Thymus (tissue), 14 donors: ENCODE measurements around the gene TRPM5. TPM values are rescaled to one million over a fixed set of nuclear protein-coding genes. Genes with fewer than 3 reads are reported as not detected.

ENCODE experiments used
- DNase-seq, 9 donors: peaks; one replicate each; pipeline ENCODE4 v3.0.0-alpha.2; 2013; ENCODE audit warnings: low spot score in 9 of 9, low read depth in 6 of 9, missing footprints in 1 of 9
- H3K27ac ChIP-seq, 2 donors: one replicate each; pipeline ENCODE4 v1.5.1; 2013; ENCODE audit warnings: control low read depth in 1 of 2, low read depth in 1 of 2, low read length in 1 of 2, mild to moderate bottlenecking in 1 of 2, moderate library complexity in 1 of 2
- H3K27me3 ChIP-seq, 2 donors: one replicate each; pipeline ENCODE4 v1.5.1; 2013; ENCODE audit warnings: low read length in 1 of 2; ENCODE audit not compliant: control insufficient read depth in 2 of 2, insufficient read depth in 1 of 2
- H3K36me3 ChIP-seq, 2 donors: one replicate each; pipeline ENCODE4 v1.5.1; 2013; ENCODE audit warnings: low read length in 1 of 2, mild to moderate bottlenecking in 1 of 2, moderate library complexity in 1 of 2; ENCODE audit not compliant: control insufficient read depth in 2 of 2, insufficient read depth in 2 of 2
- H3K4me1 ChIP-seq, 2 donors: one replicate each; pipeline ENCODE4 v1.5.1; 2013; ENCODE audit warnings: low read length in 2 of 2; ENCODE audit not compliant: control insufficient read depth in 2 of 2, insufficient read depth in 2 of 2
- H3K4me3 ChIP-seq, 2 donors: one replicate each; pipeline ENCODE4 v1.5.1; 2013; ENCODE audit warnings: low read length in 2 of 2, control low read depth in 1 of 2, mild to moderate bottlenecking in 1 of 2
- H3K9me3 ChIP-seq, 2 donors: one replicate each; pipeline ENCODE4 v1.5.1; 2013; ENCODE audit warnings: low read length in 1 of 2, mild to moderate bottlenecking in 1 of 2; ENCODE audit not compliant: control insufficient read depth in 2 of 2, insufficient read depth in 1 of 2
- WGBS: extraction: QIAGEN DNeasy Blood & Tissue Kit; methylation state at CpG from one replicate; pipeline ENCODE4 v1.1.7; 2013; 5-methylcytosine and 5-hydroxymethylcytosine counted together
- long read RNA-seq, 10 donors: transcript quantifications; one replicate each; lab custom pipeline, GENCODE V29; 2026
- polyA plus RNA-seq: library from polyadenylated mRNA; stranded (reverse); fragments of 200-250 nt; gene quantifications from one replicate; pipeline ENCODE4 v1.2.3, GENCODE V29; 2013
- total RNA-seq: library from RNA; stranded (reverse); fragments of 120-200 nt; gene quantifications from one replicate; pipeline ENCODE4 v1.2.4, GENCODE V29; 2013
- donor health status: healthy.

Gene TRPM5
- total RNA-seq (0.09 TPM), polyA plus RNA-seq (0.55 TPM)
- long read RNA-seq, donor 1, result 0 reads
- long read RNA-seq, donor 2, result 0 reads
- long read RNA-seq, donor 3, result 0 reads
- long read RNA-seq, donor 4, result 0 reads
- long read RNA-seq, donor 5, result 0 reads
- long read RNA-seq, donor 6, result 0 reads
- long read RNA-seq, donor 7, result 0 reads
- long read RNA-seq, donor 8, result 0 reads
- long read RNA-seq, donor 9, result 0 reads
- long read RNA-seq, donor 10, result 0 reads

- peaks cover 18 to 22% of the 10 kb centered on the region in 2 donors for H3K4me1 ChIP-seq
- DNase-seq, result peak in 2 of 9 donors; percentile 10 to 28
- H3K27ac ChIP-seq, result peak within 1 kb of the TSS in 1 of 2 donors; percentile 42
- peak within 1 kb of the TSS; percentile 24 to 53 for H3K4me3 ChIP-seq
- peaks cover 0 to 4% of the 10 kb centered on the region in 2 donors for H3K9me3 ChIP-seq
- WGBS, result 11% methylated on average over 61 of the region's 64 CpGs
- H3K36me3 ChIP-seq, result no peaks in the 10 kb centered on the region
- peaks cover 15 to 73% of the 10 kb centered on the region in 2 donors for H3K27me3 ChIP-seq
These were observed at the start of gene TRPM5 for GRCh38 chr11:2443881-2444820. TRPM5 (minus strand) TSS chr11:2444514; CDS start chr11:2423036, 21,478 bp downstream.

GRCh38 chr11:2489083-2489482 is 44.8 kb upstream of the TRPM5 start:
- Histone ChIP-seq H3K36me3 (no peaks in the 10 kb centered on the region), H3K4me1 (no peaks in the 10 kb centered on the region), H3K27me3 (no peaks in the 10 kb centered on the region), H3K4me3 (no peak overlapping the region), H3K9me3 (peaks cover 2 to 14% of the 10 kb centered on the region in 2 donors), H3K27ac (no peak overlapping the region)
- 56% methylated on average over 2 of the region's 2 CpGs for WGBS
- DNase-seq, result no peak

GRCh38 chr11:2488004-2488403 is 43.7 kb upstream of the TRPM5 start:
- Histone ChIP-seq H3K9me3 (peaks cover 2 to 14% of the 10 kb centered on the region in 2 donors), H3K36me3 (no peaks in the 10 kb centered on the region), H3K4me3 (no peak overlapping the region), H3K27ac (no peak overlapping the region), H3K4me1 (no peaks in the 10 kb centered on the region), H3K27me3 (no peaks in the 10 kb centered on the region)
- DNase-seq, result no peak

- no peaks in the 10 kb centered on the region for H3K36me3 ChIP-seq
- peaks cover 2 to 9% of the 10 kb centered on the region in 2 donors for H3K9me3 ChIP-seq
- H3K27ac ChIP-seq, result no peak overlapping the region
- 97% methylated on average over 16 of the region's 16 CpGs for WGBS
- DNase-seq, result no peak
- no peak overlapping the region for H3K4me3 ChIP-seq
- H3K4me1 ChIP-seq, result no peaks in the 10 kb centered on the region
- peaks cover 0 to 2% of the 10 kb centered on the region in 2 donors for H3K27me3 ChIP-seq
These were observed 40.3 kb upstream of the TRPM5 start for GRCh38 chr11:2484576-2485125.

- Histone ChIP-seq H3K36me3 (no peaks in the 10 kb centered on the region), H3K4me1 (no peaks in the 10 kb centered on the region), H3K4me3 (no peak overlapping the region), H3K27me3 (peaks cover 0 to 2% of the 10 kb centered on the region in 2 donors), H3K9me3 (peaks cover 0 to 13% of the 10 kb centered on the region in 2 donors), H3K27ac (no peak overlapping the region)
- 93% methylated on average over 14 of the region's 14 CpGs for WGBS
- no peak for DNase-seq
These were observed 39.1 kb upstream of the TRPM5 start for GRCh38 chr11:2483426-2483825.

- no peak for DNase-seq
- H3K9me3 ChIP-seq, result peaks cover 0 to 13% of the 10 kb centered on the region in 2 donors
- WGBS, result 84% methylated on average over 5 of the region's 5 CpGs
These were observed 38.4 kb upstream of the TRPM5 start for GRCh38 chr11:2482745-2483144.

GRCh38 chr11:2482204-2482603 is 37.9 kb upstream of the TRPM5 start:
- H3K9me3 ChIP-seq, result peaks cover 0 to 13% of the 10 kb centered on the region in 2 donors
- no peak overlapping the region for H3K27ac ChIP-seq
- no peak overlapping the region for H3K4me3 ChIP-seq
- no peaks in the 10 kb centered on the region for H3K4me1 ChIP-seq
- DNase-seq, result no peak
- WGBS, result 89% methylated on average over 3 of the region's 3 CpGs
- H3K36me3 ChIP-seq, result no peaks in the 10 kb centered on the region
- peaks cover 0 to 2% of the 10 kb centered on the region in 2 donors for H3K27me3 ChIP-seq

More at GRCh38 chr11:2482745-2483144, 38.4 kb upstream of the TRPM5 start:
- H3K27ac ChIP-seq, result no peak overlapping the region
- peaks cover 0 to 2% of the 10 kb centered on the region in 2 donors for H3K27me3 ChIP-seq
- no peak overlapping the region for H3K4me3 ChIP-seq
- no peaks in the 10 kb centered on the region for H3K36me3 ChIP-seq
- H3K4me1 ChIP-seq, result no peaks in the 10 kb centered on the region

GRCh38 chr11:2481253-2481652 is 36.9 kb upstream of the TRPM5 start:
- no peaks in the 10 kb centered on the region for H3K4me1 ChIP-seq
- WGBS, result 23% methylated on average over 14 of the region's 14 CpGs
- no peak overlapping the region for H3K4me3 ChIP-seq
- H3K36me3 ChIP-seq, result no peaks in the 10 kb centered on the region
- DNase-seq, result no peak
- H3K27me3 ChIP-seq, result peaks cover 0 to 2% of the 10 kb centered on the region in 2 donors
- H3K27ac ChIP-seq, result no peak overlapping the region
- peaks cover 0 to 8% of the 10 kb centered on the region in 2 donors for H3K9me3 ChIP-seq

GRCh38 chr11:2480874-2481220 is 36.5 kb upstream of the TRPM5 start:
- Histone ChIP-seq H3K27ac (no peak overlapping the region), H3K9me3 (peaks cover 0 to 8% of the 10 kb centered on the region in 2 donors), H3K27me3 (peaks cover 0 to 2% of the 10 kb centered on the region in 2 donors), H3K4me3 (no peak overlapping the region), H3K4me1 (no peaks in the 10 kb centered on the region), H3K36me3 (no peaks in the 10 kb centered on the region)
- no peak for DNase-seq
- WGBS, result 5% methylated on average over 7 of the region's 7 CpGs
